GM19452 (cell line): ENCODE measurements around the gene EVPLL.
"Not testable (repeated sequence)": the region's sequence is repeated elsewhere in the genome, so short reads cannot be mapped to it uniquely, and the experiment has no call there.

Experiments
- ATAC-seq: cut with Tn5 transposase; IDR thresholded peaks from one replicate; pipeline ENCODE4 v1.9.1; 2021; ENCODE audit not compliant: unreplicated experiment

Gene EVPLL

GRCh38 chr17:18422464-18422863 is 44.9 kb downstream of the EVPLL start:
- not testable (repeated sequence) for ATAC-seq

DNA sequence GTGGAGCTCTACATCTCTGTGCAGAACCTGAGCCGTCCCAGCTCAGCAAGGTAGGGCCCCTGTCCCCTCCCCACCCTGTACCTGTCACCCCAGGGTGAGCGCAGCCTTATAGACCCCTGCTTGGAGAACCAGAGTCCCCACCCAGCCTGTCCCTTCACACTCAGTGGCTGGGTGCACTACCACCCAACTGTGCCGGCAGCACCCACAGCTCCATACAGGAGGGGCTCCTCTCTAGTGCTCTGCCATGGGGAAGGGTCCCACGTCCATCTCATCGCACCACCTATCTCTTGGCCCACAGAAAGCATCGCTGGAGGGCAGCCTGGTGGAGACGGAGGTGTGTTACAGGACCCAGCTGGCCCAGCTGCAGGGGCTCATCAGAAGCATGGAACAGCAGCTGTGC is 45.4 kb downstream of the EVPLL start:
- not testable (repeated sequence) for ATAC-seq

GRCh38 chr17:18425593-18425992 is 48.0 kb downstream of the EVPLL start:
- ATAC-seq = not testable (repeated sequence)

GRCh38 chr17:18426639-18427038 is 49.1 kb downstream of the EVPLL start:
- ATAC-seq = not testable (repeated sequence)

DNA sequence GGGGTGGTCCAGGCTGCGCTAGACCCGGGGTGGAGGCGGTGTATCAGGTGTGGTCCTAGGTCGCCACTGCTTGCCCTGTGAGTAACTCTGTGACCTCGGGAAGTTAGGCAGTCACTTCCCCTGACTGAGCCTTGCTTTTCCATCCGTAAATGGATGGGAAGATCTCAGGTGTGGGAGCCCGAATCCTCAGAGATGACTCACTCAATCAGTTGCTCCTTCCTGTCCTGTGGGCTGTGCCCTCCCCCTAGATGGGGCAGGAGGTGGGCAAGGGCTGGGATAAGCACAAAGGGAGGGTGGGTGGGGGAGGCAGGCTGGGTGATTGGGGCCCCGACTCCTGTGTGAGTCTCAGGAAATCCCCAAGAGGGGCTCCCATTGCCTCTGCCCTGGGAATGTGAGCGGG is 54.6 kb downstream of the EVPLL start:
- not testable (repeated sequence) for ATAC-seq
